Adipocyte (in vitro differentiated cells): ENCODE results near the gene NXF1.
A peak's percentile ranks its signal among the peaks of the same experiment; 100 is the strongest.
"Not testable (repeated sequence)": the region's sequence is repeated elsewhere in the genome, so short reads cannot be mapped to it uniquely, and the experiment has no call there.

ENCODE experiments used
- DNase-seq: peaks from one replicate; pipeline ENCODE4 v3.0.0-alpha.2; 2015; ENCODE audit warnings: low read depth
- H3K27me3 ChIP-seq: replicated peaks from 2 replicates; pipeline ENCODE4 v1.7.0; 2013; ENCODE audit warnings: mild to moderate bottlenecking, low read length, moderate library complexity; ENCODE audit not compliant: control insufficient read depth, insufficient read depth
- H3K36me3 ChIP-seq: 2 replicates; pipeline ENCODE4 v1.7.0; 2013; ENCODE audit warnings: low read length, mild to moderate bottlenecking, moderate library complexity; ENCODE audit not compliant: control insufficient read depth, insufficient read depth, severe bottlenecking
- H3K4me1 ChIP-seq: 2 replicates; pipeline ENCODE4 v1.7.0; 2013; ENCODE audit warnings: mild to moderate bottlenecking, low read length, moderate library complexity; ENCODE audit not compliant: control insufficient read depth, insufficient read depth
- H3K4me3 ChIP-seq: 2 replicates; pipeline ENCODE4 v1.7.0; 2013; ENCODE audit warnings: mild to moderate bottlenecking, low read length, moderate library complexity
- H3K9ac ChIP-seq: 2 replicates; pipeline ENCODE4 v1.7.0; 2013; ENCODE audit warnings: mild to moderate bottlenecking, low read length, moderate library complexity
- H3K9me3 ChIP-seq: 2 replicates; pipeline ENCODE4 v1.7.0; 2013; ENCODE audit warnings: mild to moderate bottlenecking, low read length, moderate library complexity; ENCODE audit not compliant: control insufficient read depth

The NXF1 gene

GRCh38 chr11:62830904-62831519, 25.8 kb upstream of the NXF1 start:
- H3K4me1 ChIP-seq = peaks cover 22% of the 10 kb centered on the region
- H3K27me3 ChIP-seq = no peaks in the 10 kb centered on the region
- DNase-seq = no peak
- no peaks in the 10 kb centered on the region for H3K9me3 ChIP-seq
- H3K9ac ChIP-seq = peak overlapping the region; percentile 98
- peaks cover 52% of the 10 kb centered on the region for H3K36me3 ChIP-seq
- peak overlapping the region; percentile 97 for H3K4me3 ChIP-seq

GRCh38 chr11:62828130-62828529, 22.9 kb upstream of the NXF1 start:
- peaks cover 53% of the 10 kb centered on the region for H3K36me3 ChIP-seq
- H3K9me3 ChIP-seq, DNase-seq, H3K27me3 ChIP-seq, H3K9ac ChIP-seq, H3K4me3 ChIP-seq: not testable (repeated sequence)
- peaks cover 15% of the 10 kb centered on the region for H3K4me1 ChIP-seq

GRCh38 chr11:62823677-62824076, 18.4 kb upstream of the NXF1 start:
- no peaks in the 10 kb centered on the region for H3K4me1 ChIP-seq
- no peaks in the 10 kb centered on the region for H3K27me3 ChIP-seq
- peaks cover 87% of the 10 kb centered on the region for H3K36me3 ChIP-seq
- H3K9ac ChIP-seq = no peak overlapping the region
- H3K9me3 ChIP-seq = no peaks in the 10 kb centered on the region
- no peak for DNase-seq
- no peak overlapping the region for H3K4me3 ChIP-seq

GRCh38 chr11:62817129-62817528, 11.9 kb upstream of the NXF1 start:
- no peaks in the 10 kb centered on the region for H3K27me3 ChIP-seq
- no peak for DNase-seq
- H3K4me3 ChIP-seq = no peak overlapping the region
- H3K9me3 ChIP-seq = no peaks in the 10 kb centered on the region
- peaks cover 72% of the 10 kb centered on the region for H3K36me3 ChIP-seq
- H3K4me1 ChIP-seq = peaks cover 5% of the 10 kb centered on the region
- no peak overlapping the region for H3K9ac ChIP-seq

- Histone ChIP-seq H3K27me3 (no peaks in the 10 kb centered on the region), H3K36me3 (peaks cover 66% of the 10 kb centered on the region), H3K4me3 (no peak overlapping the region), H3K9me3 (no peaks in the 10 kb centered on the region), H3K9ac (no peak overlapping the region), H3K4me1 (peaks cover 5% of the 10 kb centered on the region)
- no peak for DNase-seq
Measured at GRCh38 chr11:62816557-62816956, 11.3 kb upstream of the NXF1 start.

GRCh38 chr11:62811659-62812058, 6.4 kb upstream of the NXF1 start:
- Histone ChIP-seq H3K9me3 (no peaks in the 10 kb centered on the region), H3K9ac (no peak overlapping the region), H3K36me3 (peaks cover 24% of the 10 kb centered on the region), H3K4me1 (peaks cover 4% of the 10 kb centered on the region), H3K27me3 (no peaks in the 10 kb centered on the region), H3K4me3 (no peak overlapping the region)
- no peak for DNase-seq

- Histone ChIP-seq H3K36me3 (peaks cover 15% of the 10 kb centered on the region), H3K4me3 (no peak overlapping the region), H3K27me3 (no peaks in the 10 kb centered on the region), H3K4me1 (peaks cover 13% of the 10 kb centered on the region), H3K9me3 (no peaks in the 10 kb centered on the region), H3K9ac (no peak overlapping the region)
- no peak for DNase-seq
Measured at GRCh38 chr11:62810748-62811147, 5.5 kb upstream of the NXF1 start.

GRCh38 chr11:62806611-62807121, 1.4 kb upstream of the NXF1 start:
- DNase-seq = peak; percentile 63
- Histone ChIP-seq H3K27me3 (no peaks in the 10 kb centered on the region), H3K9ac (peak overlapping the region; percentile 13), H3K4me3 (no peak overlapping the region), H3K4me1 (peaks cover 25% of the 10 kb centered on the region), H3K36me3 (peaks cover 17% of the 10 kb centered on the region), H3K9me3 (no peaks in the 10 kb centered on the region)

GRCh38 chr11:62805961-62806441, 761 bp upstream of the NXF1 start:
- peak overlapping the region; percentile 97 for H3K9ac ChIP-seq
- H3K4me1 ChIP-seq = peaks cover 25% of the 10 kb centered on the region
- peaks cover 24% of the 10 kb centered on the region for H3K36me3 ChIP-seq
- peak overlapping the region; percentile 97 for H3K4me3 ChIP-seq
- H3K27me3 ChIP-seq = no peaks in the 10 kb centered on the region
- no peak for DNase-seq
- no peaks in the 10 kb centered on the region for H3K9me3 ChIP-seq

GRCh38 chr11:62804310-62805075, 747 bp downstream of the NXF1 start:
- H3K9ac ChIP-seq = peak overlapping the region; percentile 97
- no peaks in the 10 kb centered on the region for H3K27me3 ChIP-seq
- peak; percentile 66 for DNase-seq
- H3K36me3 ChIP-seq = peaks cover 39% of the 10 kb centered on the region
- H3K9me3 ChIP-seq = no peaks in the 10 kb centered on the region
- H3K4me1 ChIP-seq = peaks cover 25% of the 10 kb centered on the region
- H3K4me3 ChIP-seq = peak overlapping the region; percentile 97

GRCh38 chr11:62801071-62801470, 4.2 kb downstream of the NXF1 start:
- peak overlapping the region; percentile 13 for H3K9ac ChIP-seq
- no peak for DNase-seq
- peaks cover 72% of the 10 kb centered on the region for H3K36me3 ChIP-seq
- no peaks in the 10 kb centered on the region for H3K9me3 ChIP-seq
- peaks cover 16% of the 10 kb centered on the region for H3K4me1 ChIP-seq
- no peaks in the 10 kb centered on the region for H3K27me3 ChIP-seq
- H3K4me3 ChIP-seq = no peak overlapping the region
